CD4-positive, alpha-beta T cell (primary cell): ENCODE measurements around the gene HECTD1. TPM values are rescaled to one million over a fixed set of nuclear protein-coding genes. Genes with fewer than 3 reads are reported as not detected.

Experiments
- ATAC-seq: fragments of 200-7000 bp; cut with Tn5 transposase; one replicate; pipeline ENCODE4 v1.10.0; 2022; ENCODE audit warnings: mild to moderate bottlenecking; ENCODE audit not compliant: poor library complexity
- CTCF ChIA-PET: fragments of 350-600 bp; sonication (Branson Sonifier 250); formaldehyde crosslinking; loops from one replicate; lab custom pipeline; 2021; ENCODE audit warnings: antibody characterized with exemption, inconsistent platforms; lab: Charles Lee
- POLR2A ChIA-PET: fragments of 350-600 bp; sonication (Branson Sonifier 250); formaldehyde crosslinking; loops from one replicate; lab custom pipeline; 2021; ENCODE audit warnings: antibody characterized with exemption, inconsistent platforms; lab: Charles Lee
- DNase-seq, 14 experiments: peaks; one replicate each; pipeline ENCODE4 v3.0.0-alpha.2; 2013 to 2020; ENCODE audit warnings: mixed read lengths in 2 of 14
- H3K27ac ChIP-seq, 2 donors: one replicate each; pipeline versions ENCODE4 v1.5.1 to v1.7.0; 2013; ENCODE audit warnings: low read length in 2 of 2, low read depth in 1 of 2, mild to moderate bottlenecking in 1 of 2
- H3K27me3 ChIP-seq, 2 experiments: 1 replicate in 1 of 2; 2 replicates in 1 of 2; pipeline versions ENCODE4 v1.6.1 to v1.7.0; 2013; ENCODE audit warnings: low read length in 2 of 2, control low read depth in 1 of 2, mild to moderate bottlenecking in 1 of 2, moderate library complexity in 1 of 2; ENCODE audit not compliant: insufficient read depth in 2 of 2, control insufficient read depth in 1 of 2
- H3K36me3 ChIP-seq: one replicate; pipeline ENCODE4 v1.6.1; 2013; ENCODE audit warnings: low read length, control low read depth; ENCODE audit not compliant: insufficient read depth
- H3K4me1 ChIP-seq: one replicate; pipeline ENCODE4 v1.6.1; 2013; ENCODE audit warnings: low read length, control low read depth; ENCODE audit not compliant: insufficient read depth
- H3K4me3 ChIP-seq: one replicate; pipeline ENCODE4 v1.5.1; 2013; ENCODE audit warnings: mild to moderate bottlenecking, low read length, moderate library complexity
- H3K9me3 ChIP-seq, 2 experiments: 1 replicate in 1 of 2; 2 replicates in 1 of 2; pipeline versions ENCODE4 v1.6.1 to v1.7.0; 2013; ENCODE audit warnings: low read length in 2 of 2, mild to moderate bottlenecking in 2 of 2, control low read depth in 1 of 2, moderate library complexity in 1 of 2; ENCODE audit not compliant: control insufficient read depth in 1 of 2, insufficient read depth in 1 of 2
- H3K27ac Mint-ChIP-seq: one replicate; pipeline ENCODE4 v1.8.0; 2020; ENCODE audit warnings: mixed read lengths
- H3K27me3 Mint-ChIP-seq: one replicate; pipeline ENCODE4 v1.8.0; 2021; ENCODE audit warnings: mixed read lengths
- H3K36me3 Mint-ChIP-seq: one replicate; pipeline ENCODE4 v1.8.0; 2021; ENCODE audit warnings: low read depth, mixed read lengths
- H3K4me1 Mint-ChIP-seq: one replicate; pipeline ENCODE4 v1.8.0; 2021; ENCODE audit warnings: low read depth, mixed read lengths
- H3K4me3 Mint-ChIP-seq: one replicate; pipeline ENCODE4 v1.8.0; 2020; ENCODE audit warnings: mild to moderate bottlenecking, mixed read lengths
- H3K9me3 Mint-ChIP-seq: one replicate; pipeline ENCODE4 v1.8.0; 2020; ENCODE audit warnings: mixed read lengths
- CTCF ChIP-seq: fragments of 200-600 bp; IDR thresholded peaks from one replicate; pipeline ENCODE4 v1.8.0; 2022; ENCODE audit warnings: antibody characterized with exemption, mild to moderate bottlenecking
- intact Hi-C, 2 experiments: fragments of 100-400 bp; cut with DNase I in 1 of 2; cut with micrococcal nuclease in 1 of 2; formaldehyde crosslinking; loops; one replicate each; pipeline versions ENCODE4 v1.15.1 to v1.9.0; 2023 to 2025; cut with DNase I, micrococcal nuclease
- total RNA-seq, 174 experiments: library from RNA in 2 of 174; stranded (reverse) in 2 of 174; gene quantifications; one replicate each; pipeline ENCODE4 v1.2.3 and lab custom pipeline; 2021 to 2026

The HECTD1 gene
- total RNA-seq, 2 experiments from 2014 or later: 162 to 168 TPM

- ChIA-PET POLR2A (interaction anchor here (1.8 kb wide), 1 partner anchor 23 kb away, joined by 4 read pairs; no protein-coding TSS in a partner anchor), CTCF (interaction anchor here (1.0 kb wide), 1 partner anchor 15 kb away, joined by 3 read pairs; no protein-coding TSS in a partner anchor)
- no peak for TF ChIP-seq CTCF
- H3K27me3 Mint-ChIP-seq: no peaks in the 10 kb centered on the region
- Histone ChIP-seq H3K4me3 (no peak overlapping the region), H3K27ac (no peak overlapping the region), H3K27me3 (no peaks in the 10 kb centered on the region), H3K36me3 (peaks cover 88% of the 10 kb centered on the region), H3K9me3 (no peaks in the 10 kb centered on the region), H3K4me1 (no peaks in the 10 kb centered on the region)
- H3K27ac Mint-ChIP-seq: no peak overlapping the region
- no peak for DNase-seq
- H3K4me1 Mint-ChIP-seq: no peaks in the 10 kb centered on the region
- no peak for ATAC-seq
- intact Hi-C loops: no loop called here
- no peak overlapping the region for H3K4me3 Mint-ChIP-seq
- peaks cover 79% of the 10 kb centered on the region for H3K36me3 Mint-ChIP-seq
- H3K9me3 Mint-ChIP-seq: no peaks in the 10 kb centered on the region
These were observed 43.5 kb downstream of the HECTD1 start for GRCh38 chr14:31164115-31164514.

DNA sequence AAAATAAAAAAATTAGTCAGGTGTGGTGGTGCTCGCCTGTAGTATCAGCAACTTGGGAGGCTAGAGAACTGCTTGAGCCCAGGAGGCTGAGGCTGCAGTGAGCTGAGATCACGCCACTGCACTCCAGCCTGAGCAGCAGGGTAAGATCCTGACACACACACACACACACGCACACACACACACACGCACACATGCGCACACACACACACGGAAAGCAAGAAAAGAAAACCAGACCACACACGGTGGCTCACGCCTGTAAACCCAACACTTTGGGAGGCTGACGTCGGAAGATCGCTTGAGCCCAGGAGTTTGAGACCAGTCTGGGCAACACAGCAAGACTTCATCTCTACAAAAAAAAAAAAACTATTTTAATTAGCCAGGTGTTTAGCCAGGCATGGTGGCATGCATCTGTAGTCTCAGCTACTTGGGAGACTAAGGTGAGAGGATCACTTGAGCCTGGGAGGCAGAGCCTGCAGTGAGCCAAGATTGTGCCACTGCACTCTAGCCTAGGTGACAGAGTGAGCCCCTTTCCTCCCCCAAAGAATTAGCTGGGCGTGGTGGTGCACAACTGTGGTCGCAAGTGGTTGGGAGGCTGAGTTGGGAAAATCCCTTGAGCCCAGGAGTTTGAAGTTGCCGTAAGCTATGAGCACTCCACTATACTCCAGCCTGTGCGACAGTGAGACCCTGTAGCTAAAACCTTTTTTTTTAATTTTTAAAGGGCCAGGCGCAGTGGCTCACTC lies 44.5 kb downstream of the HECTD1 start:
- Mint-ChIP-seq H3K4me1 (no peaks in the 10 kb centered on the region), H3K9me3 (no peaks in the 10 kb centered on the region), H3K4me3 (no peak overlapping the region), H3K27ac (no peak overlapping the region), H3K27me3 (no peaks in the 10 kb centered on the region), H3K36me3 (peaks cover 70% of the 10 kb centered on the region)
- Histone ChIP-seq H3K4me3 (no peak overlapping the region), H3K4me1 (no peaks in the 10 kb centered on the region), H3K27me3 (no peaks in the 10 kb centered on the region), H3K9me3 (no peaks in the 10 kb centered on the region), H3K27ac (no peak overlapping the region), H3K36me3 (peaks cover 84% of the 10 kb centered on the region)
- DNase-seq: no peak
- ChIA-PET POLR2A (interaction anchor here (1.8 kb wide), 1 partner anchor 24 kb away, joined by 4 read pairs; no protein-coding TSS in a partner anchor), CTCF (no interaction called here)
- intact Hi-C loops: no loop called here
- ATAC-seq: no peak
- TF ChIP-seq CTCF: no peak

DNA sequence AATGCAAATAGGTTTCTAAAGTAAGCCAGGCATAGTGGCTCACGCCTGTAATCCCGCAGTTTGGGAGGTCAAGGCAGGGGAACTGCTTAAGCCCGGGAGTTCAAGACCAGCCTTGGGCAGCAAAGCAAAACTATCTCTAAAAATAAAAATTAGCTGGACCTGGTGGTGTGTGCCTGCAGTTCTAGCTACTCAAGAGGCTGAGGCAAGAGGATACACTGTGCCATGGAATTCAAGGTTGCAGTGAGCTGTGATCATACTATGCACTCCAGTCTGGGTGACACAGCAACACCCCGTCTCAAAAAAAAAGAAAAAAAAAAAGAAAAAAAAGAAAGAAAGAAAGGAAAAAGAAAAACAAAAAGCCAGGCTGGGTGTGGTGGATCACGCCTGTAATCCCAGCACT lies 46.3 kb downstream of the HECTD1 start:
- Mint-ChIP-seq H3K27ac (no peak overlapping the region), H3K27me3 (no peaks in the 10 kb centered on the region), H3K36me3 (peaks cover 70% of the 10 kb centered on the region), H3K4me1 (no peaks in the 10 kb centered on the region), H3K9me3 (no peaks in the 10 kb centered on the region), H3K4me3 (no peak overlapping the region)
- ChIA-PET POLR2A (no interaction called here), CTCF (no interaction called here)
- H3K4me3 ChIP-seq: no peak overlapping the region
- H3K27me3 ChIP-seq: no peaks in the 10 kb centered on the region
- no peaks in the 10 kb centered on the region for H3K4me1 ChIP-seq
- no peak overlapping the region for H3K27ac ChIP-seq
- TF ChIP-seq CTCF: no peak
- H3K9me3 ChIP-seq: no peaks in the 10 kb centered on the region
- peaks cover 74% of the 10 kb centered on the region for H3K36me3 ChIP-seq
- ATAC-seq (no peak), DNase-seq (no peak)
- intact Hi-C loops: no loop called here
